Activated T-helper 17 cell treated with anti-CD3 and anti-CD28 coated beads, Interleukin-2, amount 50 U/mL, for 72 hours (primary cell): ENCODE results near the gene COL18A1. TPM values are rescaled to one million over a fixed set of nuclear protein-coding genes. Genes with fewer than 3 reads are reported as not detected.

Experiments used
- ATAC-seq: fragments of 150-1000 bp; cut with Tn5 transposase; replicated peaks from 2 replicates; pipeline ENCODE4 v1.10.0; 2021; ENCODE audit warnings: mild to moderate bottlenecking, moderate library complexity
- H3K27ac Mint-ChIP-seq: one replicate; pipeline ENCODE4 v1.8.0; 2022; ENCODE audit warnings: mixed read lengths
- H3K27me3 Mint-ChIP-seq: one replicate; pipeline ENCODE4 v1.8.0; 2022; ENCODE audit warnings: mixed read lengths
- H3K36me3 Mint-ChIP-seq: one replicate; pipeline ENCODE4 v1.8.0; 2022; ENCODE audit warnings: low read depth, mild to moderate bottlenecking, mixed read lengths
- H3K4me1 Mint-ChIP-seq: one replicate; pipeline ENCODE4 v1.8.0; 2022; ENCODE audit warnings: mixed read lengths
- H3K4me3 Mint-ChIP-seq: one replicate; pipeline ENCODE4 v1.8.0; 2022; ENCODE audit warnings: mild to moderate bottlenecking, mixed read lengths
- H3K9me3 Mint-ChIP-seq: one replicate; pipeline ENCODE4 v1.8.0; 2022; ENCODE audit warnings: mixed read lengths
- total RNA-seq, 2 donors: library from RNA; stranded (reverse); gene quantifications; one replicate each; pipeline ENCODE4 v1.2.3, GENCODE V29; 2022

The COL18A1 gene
- total RNA-seq, 2 donors from 2014 or later: 3.2 to 3.9 TPM

- ATAC-seq: no peak
- Mint-ChIP-seq H3K36me3 (no peaks in the 10 kb centered on the region), H3K4me3 (no peak overlapping the region), H3K4me1 (peaks cover 13% of the 10 kb centered on the region), H3K27ac (no peak overlapping the region), H3K9me3 (no peaks in the 10 kb centered on the region), H3K27me3 (peaks cover 24% of the 10 kb centered on the region)
These were observed 44.1 kb downstream of the COL18A1 start for GRCh38 chr21:45448810-45449657.

- Mint-ChIP-seq H3K4me3 (no peak overlapping the region), H3K9me3 (no peaks in the 10 kb centered on the region), H3K4me1 (peaks cover 9% of the 10 kb centered on the region), H3K27me3 (peaks cover 19% of the 10 kb centered on the region), H3K27ac (no peak overlapping the region), H3K36me3 (no peaks in the 10 kb centered on the region)
- no peak for ATAC-seq
These were observed 44.9 kb downstream of the COL18A1 start for GRCh38 chr21:45449658-45450422.

- peaks cover 17% of the 10 kb centered on the region for H3K27me3 Mint-ChIP-seq
- no peak overlapping the region for H3K4me3 Mint-ChIP-seq
- peaks cover 7% of the 10 kb centered on the region for H3K4me1 Mint-ChIP-seq
- no peaks in the 10 kb centered on the region for H3K36me3 Mint-ChIP-seq
- H3K9me3 Mint-ChIP-seq: no peaks in the 10 kb centered on the region
- no peak overlapping the region for H3K27ac Mint-ChIP-seq
- no peak for ATAC-seq
These were observed 45.6 kb downstream of the COL18A1 start for GRCh38 chr21:45450423-45451090.

GRCh38 chr21:45451091-45451740 lies 46.3 kb downstream of the COL18A1 start:
- Mint-ChIP-seq H3K27me3 (peaks cover 13% of the 10 kb centered on the region), H3K9me3 (no peaks in the 10 kb centered on the region), H3K36me3 (no peaks in the 10 kb centered on the region), H3K4me1 (peaks cover 4% of the 10 kb centered on the region), H3K27ac (no peak overlapping the region), H3K4me3 (no peak overlapping the region)
- ATAC-seq: no peak

GRCh38 chr21:45451771-45452182 lies 46.8 kb downstream of the COL18A1 start:
- no peak overlapping the region for H3K4me3 Mint-ChIP-seq
- H3K36me3 Mint-ChIP-seq: no peaks in the 10 kb centered on the region
- peaks cover 10% of the 10 kb centered on the region for H3K27me3 Mint-ChIP-seq
- H3K9me3 Mint-ChIP-seq: no peaks in the 10 kb centered on the region
- H3K27ac Mint-ChIP-seq: no peak overlapping the region
- no peak for ATAC-seq
- H3K4me1 Mint-ChIP-seq: peaks cover 4% of the 10 kb centered on the region

GRCh38 chr21:45452696-45453307 lies 47.8 kb downstream of the COL18A1 start:
- Mint-ChIP-seq H3K27ac (no peak overlapping the region), H3K36me3 (no peaks in the 10 kb centered on the region), H3K4me3 (no peak overlapping the region), H3K4me1 (peaks cover 4% of the 10 kb centered on the region), H3K27me3 (peaks cover 5% of the 10 kb centered on the region), H3K9me3 (no peaks in the 10 kb centered on the region)
- no peak for ATAC-seq

GRCh38 chr21:45453308-45453950 lies 48.5 kb downstream of the COL18A1 start:
- Mint-ChIP-seq H3K27ac (no peak overlapping the region), H3K4me1 (peaks cover 4% of the 10 kb centered on the region), H3K27me3 (peaks cover under 1% of the 10 kb centered on the region), H3K36me3 (no peaks in the 10 kb centered on the region), H3K9me3 (no peaks in the 10 kb centered on the region), H3K4me3 (no peak overlapping the region)
- ATAC-seq: no peak

GRCh38 chr21:45454060-45454925 lies 49.3 kb downstream of the COL18A1 start:
- peaks cover 4% of the 10 kb centered on the region for H3K4me1 Mint-ChIP-seq
- H3K36me3 Mint-ChIP-seq: no peaks in the 10 kb centered on the region
- H3K27me3 Mint-ChIP-seq: no peaks in the 10 kb centered on the region
- ATAC-seq: no peak
- H3K9me3 Mint-ChIP-seq: no peaks in the 10 kb centered on the region
- H3K27ac Mint-ChIP-seq: no peak overlapping the region
- no peak overlapping the region for H3K4me3 Mint-ChIP-seq

- Mint-ChIP-seq H3K27me3 (no peaks in the 10 kb centered on the region), H3K27ac (no peak overlapping the region), H3K4me1 (peaks cover 4% of the 10 kb centered on the region), H3K9me3 (no peaks in the 10 kb centered on the region), H3K4me3 (no peak overlapping the region), H3K36me3 (no peaks in the 10 kb centered on the region)
- ATAC-seq: no peak
These were observed 50.1 kb downstream of the COL18A1 start for GRCh38 chr21:45454926-45455673.

- no peak for ATAC-seq
- H3K27me3 Mint-ChIP-seq: no peaks in the 10 kb centered on the region
- no peak overlapping the region for H3K27ac Mint-ChIP-seq
- no peaks in the 10 kb centered on the region for H3K9me3 Mint-ChIP-seq
- H3K4me3 Mint-ChIP-seq: no peak overlapping the region
- peaks cover 4% of the 10 kb centered on the region for H3K4me1 Mint-ChIP-seq
- H3K36me3 Mint-ChIP-seq: no peaks in the 10 kb centered on the region
These were observed 51.0 kb downstream of the COL18A1 start for GRCh38 chr21:45455674-45456583.

- H3K27ac Mint-ChIP-seq: no peak overlapping the region
- peaks cover 4% of the 10 kb centered on the region for H3K4me1 Mint-ChIP-seq
- no peaks in the 10 kb centered on the region for H3K9me3 Mint-ChIP-seq
- H3K27me3 Mint-ChIP-seq: peaks cover 3% of the 10 kb centered on the region
- H3K36me3 Mint-ChIP-seq: no peaks in the 10 kb centered on the region
- ATAC-seq: no peak
- H3K4me3 Mint-ChIP-seq: no peak overlapping the region
These were observed 51.7 kb downstream of the COL18A1 start for GRCh38 chr21:45456584-45457160.
